NCI-H446 treated with DMSO at 0.1 percent for 48 hours (cell line): ENCODE results near the gene SKIC8.

Source experiments
- DNase-seq: peaks from one replicate; lab custom pipeline; 2025; lab: John Stamatoyannopoulos, UW

Gene SKIC8

GRCh38 chr15:78321786-78322185, 22.4 kb upstream of the SKIC8 start:
- DNase-seq: no peak

- no peak for DNase-seq
Measured at GRCh38 chr15:78321041-78321570, 21.7 kb upstream of the SKIC8 start.

GRCh38 chr15:78320183-78320582, 20.8 kb upstream of the SKIC8 start:
- no peak for DNase-seq

- DNase-seq: no peak
Measured at GRCh38 chr15:78319588-78319987, 20.2 kb upstream of the SKIC8 start.

GRCh38 chr15:78317145-78317836, 17.9 kb upstream of the SKIC8 start:
- DNase-seq: no peak

GRCh38 chr15:78316283-78317083, 17.1 kb upstream of the SKIC8 start:
- DNase-seq: no peak

- DNase-seq: no peak
Measured at GRCh38 chr15:78315686-78316282, 16.4 kb upstream of the SKIC8 start.

- no peak for DNase-seq
Measured at GRCh38 chr15:78314181-78314581, 14.8 kb upstream of the SKIC8 start.

GRCh38 chr15:78313383-78313782, 14.0 kb upstream of the SKIC8 start:
- DNase-seq: no peak

- DNase-seq: no peak
Measured at GRCh38 chr15:78312957-78313356, 13.5 kb upstream of the SKIC8 start.

GRCh38 chr15:78312536-78312935, 13.1 kb upstream of the SKIC8 start:
- DNase-seq: no peak

- DNase-seq: no peak
Measured at GRCh38 chr15:78311292-78311691, 11.9 kb upstream of the SKIC8 start.

GRCh38 chr15:78308422-78309032, 9.1 kb upstream of the SKIC8 start:
- peak; percentile 1 for DNase-seq

- no peak for DNase-seq
Measured at GRCh38 chr15:78307976-78308375, 8.6 kb upstream of the SKIC8 start.

- no peak for DNase-seq
Measured at GRCh38 chr15:78306176-78306774, 6.9 kb upstream of the SKIC8 start.

GRCh38 chr15:78304216-78305066, 5.0 kb upstream of the SKIC8 start:
- DNase-seq: no peak

- no peak for DNase-seq
Measured at GRCh38 chr15:78302579-78303312, 3.3 kb upstream of the SKIC8 start.

GRCh38 chr15:78301828-78302227, 2.4 kb upstream of the SKIC8 start:
- no peak for DNase-seq

GRCh38 chr15:78301326-78301725, 1.9 kb upstream of the SKIC8 start:
- no peak for DNase-seq

- no peak for DNase-seq
Measured at GRCh38 chr15:78292219-78292618, 7.2 kb downstream of the SKIC8 start.
